Transverse colon (tissue), 4 donors: Measurements from ENCODE around the gene LRRC57.

Source experiments
- EP300 ChIP-seq: sonication (generic); formaldehyde crosslinking; IDR thresholded peaks from one replicate; pipeline ENCODE4 v1.6.1; 2017; ENCODE audit warnings: antibody characterized with exemption, low read depth
- POLR2A ChIP-seq: fragments of 450-650 bp; IDR thresholded peaks from one replicate; pipeline ENCODE4 v1.6.1; 2016; ENCODE audit warnings: antibody characterized with exemption, mild to moderate bottlenecking, moderate library complexity
- POLR2AphosphoS5 ChIP-seq, 3 donors: sonication (generic); formaldehyde crosslinking; IDR thresholded peaks; one replicate each; pipeline ENCODE4 v1.6.1; 2016; ENCODE audit warnings: antibody characterized with exemption in 3 of 3
- TF ChIP-seq, protein P1 (sequence below), 5 experiments: fragments of 200-600 bp in 3 of 5; fragments of 450-650 bp in 2 of 5; sonication (generic) in 3 of 5; IDR thresholded peaks; 1 replicate in 2 of 5; 2 replicates in 3 of 5; pipeline ENCODE4 v1.5.1; 2016 to 2017; ENCODE audit warnings: antibody characterized with exemption in 5 of 5, inconsistent platforms in 3 of 5, mild to moderate bottlenecking in 2 of 5, moderate library complexity in 1 of 5

DNA sequence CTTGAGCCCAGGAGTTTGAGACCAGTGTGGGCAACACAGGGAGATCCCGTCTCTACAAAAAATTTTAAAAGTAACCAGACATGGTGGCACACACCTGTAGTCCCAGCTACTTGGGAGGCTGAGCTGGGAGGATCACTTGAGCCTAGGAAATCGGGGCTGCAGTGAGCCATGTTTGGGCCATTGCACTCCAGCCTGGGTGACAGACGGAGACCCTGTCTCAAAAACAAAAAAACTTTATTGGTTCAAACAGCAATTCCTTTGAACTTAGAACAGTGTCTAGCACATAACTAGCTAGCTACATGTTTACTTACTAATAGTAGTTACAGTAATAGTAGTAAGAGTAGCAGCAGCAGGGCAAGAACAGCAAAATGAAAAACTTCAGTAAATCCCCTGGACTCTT, 10.1 kb upstream of the LRRC57 start:
- TF ChIP-seq EP300 (no peak), POLR2AphosphoS5 (IDR thresholded peaks at IDR 0.05) (no peak), POLR2A (no peak)
- TF ChIP-seq, protein P1, sequence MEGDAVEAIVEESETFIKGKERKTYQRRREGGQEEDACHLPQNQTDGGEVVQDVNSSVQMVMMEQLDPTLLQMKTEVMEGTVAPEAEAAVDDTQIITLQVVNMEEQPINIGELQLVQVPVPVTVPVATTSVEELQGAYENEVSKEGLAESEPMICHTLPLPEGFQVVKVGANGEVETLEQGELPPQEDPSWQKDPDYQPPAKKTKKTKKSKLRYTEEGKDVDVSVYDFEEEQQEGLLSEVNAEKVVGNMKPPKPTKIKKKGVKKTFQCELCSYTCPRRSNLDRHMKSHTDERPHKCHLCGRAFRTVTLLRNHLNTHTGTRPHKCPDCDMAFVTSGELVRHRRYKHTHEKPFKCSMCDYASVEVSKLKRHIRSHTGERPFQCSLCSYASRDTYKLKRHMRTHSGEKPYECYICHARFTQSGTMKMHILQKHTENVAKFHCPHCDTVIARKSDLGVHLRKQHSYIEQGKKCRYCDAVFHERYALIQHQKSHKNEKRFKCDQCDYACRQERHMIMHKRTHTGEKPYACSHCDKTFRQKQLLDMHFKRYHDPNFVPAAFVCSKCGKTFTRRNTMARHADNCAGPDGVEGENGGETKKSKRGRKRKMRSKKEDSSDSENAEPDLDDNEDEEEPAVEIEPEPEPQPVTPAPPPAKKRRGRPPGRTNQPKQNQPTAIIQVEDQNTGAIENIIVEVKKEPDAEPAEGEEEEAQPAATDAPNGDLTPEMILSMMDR (IDR thresholded peaks at IDR 0.05): no peak
